WI38 (cell line): ENCODE data around the gene ZMYM4.
A peak's percentile ranks its signal among the peaks of the same experiment; 100 is the strongest.
"Not testable (repeated sequence)": the region's sequence is repeated elsewhere in the genome, so short reads cannot be mapped to it uniquely, and the experiment has no call there.

Source experiments
- H3K4me3 ChIP-seq: 2 replicates; pipeline ENCODE4 v1.5.1; 2011; ENCODE audit warnings: low read depth, mild to moderate bottlenecking, control low read depth, low read length
- TF ChIP-seq, protein P1 (sequence below): IDR thresholded peaks from 2 replicates; pipeline ENCODE4 v1.5.1; 2012; ENCODE audit warnings: low read depth, mild to moderate bottlenecking, control low read depth, low read length

ZMYM4 gene

DNA sequence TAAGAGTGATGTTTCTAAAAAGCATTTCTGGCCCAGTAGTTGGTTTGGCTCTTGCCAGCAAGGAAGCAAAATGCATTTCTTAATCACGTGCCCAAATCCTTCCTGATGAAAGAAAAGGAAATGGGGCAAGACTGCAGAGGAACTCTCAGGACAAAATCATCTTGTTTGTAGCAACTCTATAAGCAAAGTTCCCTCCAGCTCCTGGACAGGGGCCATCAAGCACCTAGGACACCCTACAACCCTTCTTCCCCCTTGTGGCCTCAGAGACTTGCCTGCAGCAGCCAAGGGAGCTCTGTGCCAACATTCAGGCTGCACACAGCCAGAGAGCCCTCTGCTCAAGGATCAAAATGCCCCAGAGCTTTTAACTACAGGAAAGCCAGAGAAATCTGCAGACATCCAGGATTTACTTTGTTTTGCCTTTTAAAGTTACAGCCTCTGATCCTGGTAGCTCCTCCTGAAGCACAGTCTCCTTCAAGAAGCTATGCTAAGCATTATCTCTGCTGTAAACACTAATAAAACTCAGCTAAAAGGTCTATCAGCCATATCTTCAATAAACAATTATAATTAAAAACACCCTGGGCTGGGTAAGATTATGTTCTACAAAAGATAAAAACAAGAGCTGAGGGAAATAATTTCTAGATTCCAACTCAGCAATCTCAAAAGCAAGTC, 183.7 kb downstream of the ZMYM4 start:
- no peak overlapping the region for H3K4me3 ChIP-seq
- TF ChIP-seq, protein P1, sequence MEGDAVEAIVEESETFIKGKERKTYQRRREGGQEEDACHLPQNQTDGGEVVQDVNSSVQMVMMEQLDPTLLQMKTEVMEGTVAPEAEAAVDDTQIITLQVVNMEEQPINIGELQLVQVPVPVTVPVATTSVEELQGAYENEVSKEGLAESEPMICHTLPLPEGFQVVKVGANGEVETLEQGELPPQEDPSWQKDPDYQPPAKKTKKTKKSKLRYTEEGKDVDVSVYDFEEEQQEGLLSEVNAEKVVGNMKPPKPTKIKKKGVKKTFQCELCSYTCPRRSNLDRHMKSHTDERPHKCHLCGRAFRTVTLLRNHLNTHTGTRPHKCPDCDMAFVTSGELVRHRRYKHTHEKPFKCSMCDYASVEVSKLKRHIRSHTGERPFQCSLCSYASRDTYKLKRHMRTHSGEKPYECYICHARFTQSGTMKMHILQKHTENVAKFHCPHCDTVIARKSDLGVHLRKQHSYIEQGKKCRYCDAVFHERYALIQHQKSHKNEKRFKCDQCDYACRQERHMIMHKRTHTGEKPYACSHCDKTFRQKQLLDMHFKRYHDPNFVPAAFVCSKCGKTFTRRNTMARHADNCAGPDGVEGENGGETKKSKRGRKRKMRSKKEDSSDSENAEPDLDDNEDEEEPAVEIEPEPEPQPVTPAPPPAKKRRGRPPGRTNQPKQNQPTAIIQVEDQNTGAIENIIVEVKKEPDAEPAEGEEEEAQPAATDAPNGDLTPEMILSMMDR, result no peak

- TF ChIP-seq, protein P1, result no peak
Observed at GRCh38 chr1:35453031-35453430, 184.5 kb downstream of the ZMYM4 start.

DNA sequence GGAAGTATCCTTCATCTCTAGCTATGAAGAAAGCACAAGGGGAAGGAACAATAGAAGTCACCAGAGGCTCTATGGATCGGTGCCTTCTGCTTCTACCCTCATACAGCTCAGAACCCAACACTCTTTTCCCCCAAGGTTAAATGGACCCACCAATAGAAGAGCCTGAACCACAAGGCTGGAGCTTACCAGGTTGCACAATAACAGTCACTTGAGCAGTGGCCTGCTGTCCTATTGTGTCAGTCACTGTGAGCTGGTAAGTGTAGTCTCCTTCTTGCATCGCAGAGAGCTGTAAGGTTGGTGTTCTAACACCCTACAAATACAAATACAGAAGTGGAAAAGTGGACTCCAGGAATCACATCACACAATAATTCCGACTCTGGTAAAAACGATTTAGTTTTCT, 185.7 kb downstream of the ZMYM4 start:
- TF ChIP-seq, protein P1, result no peak
- H3K4me3 ChIP-seq, result no peak overlapping the region

More at GRCh38 chr1:35453031-35453430, 184.5 kb downstream of the ZMYM4 start:
- H3K4me3 ChIP-seq, result no peak overlapping the region

- H3K4me3 ChIP-seq, result no peak overlapping the region
- TF ChIP-seq, protein P1, result 0 out of 2 replicates have a peak, but pooled peaks have one; percentile 7
Observed at GRCh38 chr1:35454616-35455015, 186.1 kb downstream of the ZMYM4 start.

DNA sequence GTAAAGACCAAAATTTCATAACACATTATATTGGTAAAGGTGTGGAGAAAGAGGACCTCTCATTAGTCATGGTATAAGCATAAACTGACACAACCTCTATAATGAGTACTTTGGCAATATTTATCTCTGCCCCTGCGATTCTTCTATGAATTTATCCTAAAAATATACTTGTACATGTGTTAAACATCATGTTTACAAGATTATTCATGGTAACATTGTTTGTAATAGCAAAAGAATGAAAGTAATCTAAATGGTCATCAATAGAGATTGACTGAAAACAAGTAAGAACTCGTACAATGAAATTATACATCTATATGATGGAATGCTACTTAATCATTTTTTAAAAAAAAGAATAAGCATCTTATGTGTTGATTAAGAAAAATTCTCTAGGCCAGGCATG, 192.3 kb downstream of the ZMYM4 start:
- TF ChIP-seq, protein P1, result no peak
- H3K4me3 ChIP-seq, result no peak overlapping the region

GRCh38 chr1:35461966-35462651, 193.6 kb downstream of the ZMYM4 start:
- TF ChIP-seq, protein P1, result no peak

DNA sequence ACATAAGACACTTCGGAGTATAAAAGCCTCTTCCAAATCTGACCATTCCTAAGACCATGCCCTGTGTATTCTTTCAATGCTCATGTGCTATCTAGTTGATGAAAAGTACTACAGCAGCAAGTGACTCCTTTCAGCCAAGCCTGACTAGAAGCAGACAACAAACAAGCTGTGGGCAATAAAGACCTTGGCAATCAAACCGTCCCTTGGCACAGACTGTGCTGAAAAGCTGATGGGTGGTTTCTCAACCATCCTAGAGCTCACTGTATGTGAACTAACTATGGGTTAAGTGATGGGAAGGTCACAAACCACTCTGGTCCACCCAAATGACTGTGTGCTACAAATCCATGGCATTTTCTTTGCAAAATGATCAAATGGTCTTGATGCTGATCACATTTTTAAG, 194.7 kb downstream of the ZMYM4 start:
- TF ChIP-seq, protein P1, result no peak
- H3K4me3 ChIP-seq, result no peak overlapping the region

More at GRCh38 chr1:35461966-35462651, 193.6 kb downstream of the ZMYM4 start:
- H3K4me3 ChIP-seq, result no peak overlapping the region

- H3K4me3 ChIP-seq, result not testable (repeated sequence)
Observed at GRCh38 chr1:35463749-35464148, 195.2 kb downstream of the ZMYM4 start.
